ENCODE data around the gene SOX18. TPM values are rescaled to one million over a fixed set of nuclear protein-coding genes. Genes with fewer than 3 reads are reported as not detected.
A peak's percentile ranks its signal among the peaks of the same experiment; 100 is the strongest.

Gene SOX18
- total and polyA plus RNA-seq, 2 experiments from 2014 or later = 0.21 TPM; not detected in 1

GRCh38 chr20:64056639-64056888, 7.1 kb upstream of the SOX18 start:
- H3K27ac ChIP-seq (ENCODE audit: low read depth) = no peak overlapping the region
- no peak overlapping the region for H3K4me3 Mint-ChIP-seq
- no peak overlapping the region for H3K4me2 ChIP-seq
- no peaks in the 10 kb centered on the region for H3F3A ChIP-seq (replicated peaks; ENCODE audit: low read depth)
- H3K36me3 ChIP-seq (ENCODE audit: insufficient read depth) = no peaks in the 10 kb centered on the region
- no peaks in the 10 kb centered on the region for H3K36me3 Mint-ChIP-seq (ENCODE audit: low read depth)
- H4K20me1 ChIP-seq (replicated peaks; ENCODE audit: insufficient read depth) = no peaks in the 10 kb centered on the region
- H3K4me3 ChIP-seq = no peak overlapping the region
- peak overlapping the region; percentile 90; the same call in 1 of the 2 replicates for H2AFZ ChIP-seq
- H3K9me3 Mint-ChIP-seq = no peaks in the 10 kb centered on the region
- no peak for DNase-seq (ENCODE audit: low spot score)
- peaks cover 23% of the 10 kb centered on the region for H3K27me3 Mint-ChIP-seq (ENCODE audit: insufficient read depth, low read depth, poor library complexity)
- H3K9me2 ChIP-seq (ENCODE audit: insufficient read depth) = no peaks in the 10 kb centered on the region
- TF ChIP-seq CTCF (conservative IDR thresholded peaks at IDR 0.05; ENCODE audit: low read depth in 2 of 2) (no peak), CREB1 (CRISPR knock-in tag; IDR thresholded peaks at IDR 0.05; ENCODE audit: low read depth) (no peak), NANOG (IDR thresholded peaks at IDR 0.05; ENCODE audit: borderline replicate concordance) (no peak), ZNF114 (CRISPR knock-in tag; IDR thresholded peaks at IDR 0.05) (no peak), STAT1 (IDR thresholded peaks at IDR 0.05; ENCODE audit: unreplicated experiment) (no peak), ZNF331 (CRISPR knock-in tag; IDR thresholded peaks at IDR 0.05; ENCODE audit: low read depth) (no peak), POLR2AphosphoS5 (IDR thresholded peaks at IDR 0.05; ENCODE audit: low read depth) (no peak), REST (IDR thresholded peaks at IDR 0.05; ENCODE audit: unreplicated experiment) (no peak)
- no peaks in the 10 kb centered on the region for H3K27me3 ChIP-seq (ENCODE audit: insufficient read depth)
- peaks cover 6% of the 10 kb centered on the region; the same call in 1 of the 2 replicates for H3K4me1 ChIP-seq (ENCODE audit: insufficient read depth)
- no peak for ATAC-seq
- peaks cover 32% of the 10 kb centered on the region for H3K4me1 Mint-ChIP-seq
- H3K79me2 ChIP-seq (replicated peaks; ENCODE audit: insufficient read depth) = no peaks in the 10 kb centered on the region
- no peak overlapping the region for H3K27ac Mint-ChIP-seq

- Mint-ChIP-seq H3K27me3 (ENCODE audit: insufficient read depth, low read depth, poor library complexity) (peaks cover 27% of the 10 kb centered on the region), H3K27ac (no peak overlapping the region), H3K9me3 (no peaks in the 10 kb centered on the region), H3K4me3 (no peak overlapping the region), H3K36me3 (ENCODE audit: low read depth) (no peaks in the 10 kb centered on the region), H3K4me1 (peaks cover 32% of the 10 kb centered on the region)
- H3F3A ChIP-seq (replicated peaks; ENCODE audit: low read depth) = no peaks in the 10 kb centered on the region
- no peak overlapping the region for H3K4me3 ChIP-seq
- no peaks in the 10 kb centered on the region for H3K36me3 ChIP-seq (ENCODE audit: insufficient read depth)
- no peaks in the 10 kb centered on the region for H4K20me1 ChIP-seq (replicated peaks; ENCODE audit: insufficient read depth)
- no peak overlapping the region for H2AFZ ChIP-seq
- H3K9me2 ChIP-seq (ENCODE audit: insufficient read depth) = no peaks in the 10 kb centered on the region
- ATAC-seq (no peak), DNase-seq (ENCODE audit: low spot score) (peak; percentile 26)
- H3K27me3 ChIP-seq (ENCODE audit: insufficient read depth) = peaks cover under 1% of the 10 kb centered on the region; the same call in 1 of the 2 replicates
- peaks cover 6% of the 10 kb centered on the region; the same call in 1 of the 2 replicates for H3K4me1 ChIP-seq (ENCODE audit: insufficient read depth)
- H3K79me2 ChIP-seq (replicated peaks; ENCODE audit: insufficient read depth) = no peaks in the 10 kb centered on the region
- H3K4me2 ChIP-seq = no peak overlapping the region
- no peak overlapping the region for H3K27ac ChIP-seq (ENCODE audit: low read depth)
- TF ChIP-seq POLR2AphosphoS5 (IDR thresholded peaks at IDR 0.05; ENCODE audit: low read depth) = no peak
- TF ChIP-seq ZNF462 (CRISPR knock-in tag; IDR thresholded peaks at IDR 0.05) = no peak
- TF ChIP-seq NANOG (IDR thresholded peaks at IDR 0.05; ENCODE audit: borderline replicate concordance) = no peak
These were observed 6.6 kb upstream of the SOX18 start for GRCh38 chr20:64055893-64056638.

Measured in GM23338 (cell line).